ENCODE data around the gene TANGO6.
"Not testable (repeated sequence)": the region's sequence is repeated elsewhere in the genome, so short reads cannot be mapped to it uniquely, and the experiment has no call there.

TANGO6 gene

GRCh38 chr16:69123910-69124309 is 280.6 kb downstream of the TANGO6 start:
- peak; percentile 96 for FAIRE-seq

GRCh38 chr16:69124406-69124805 is 281.1 kb downstream of the TANGO6 start:
- FAIRE-seq = not testable (repeated sequence)

- FAIRE-seq = not testable (repeated sequence)
Measured at GRCh38 chr16:69124961-69125360, 281.6 kb downstream of the TANGO6 start.

GRCh38 chr16:69126221-69126620 is 282.9 kb downstream of the TANGO6 start:
- no peak for FAIRE-seq

GRCh38 chr16:69126801-69127200 is 283.5 kb downstream of the TANGO6 start:
- FAIRE-seq = not testable (repeated sequence)

- FAIRE-seq = no peak
Measured at GRCh38 chr16:69127966-69128510, 284.7 kb downstream of the TANGO6 start.

- FAIRE-seq = no peak
Measured at GRCh38 chr16:69130461-69130860, 287.1 kb downstream of the TANGO6 start.

- FAIRE-seq = no peak
Measured at GRCh38 chr16:69131167-69131838, 288.0 kb downstream of the TANGO6 start.

- no peak for FAIRE-seq
Measured at GRCh38 chr16:69131839-69132423, 288.6 kb downstream of the TANGO6 start.

- FAIRE-seq = no peak
Measured at GRCh38 chr16:69132424-69133252, 289.3 kb downstream of the TANGO6 start, which contains the start of the genes CHTF8 and UTP4. CHTF8 (minus strand) TSS chr16:69132588; CDS start chr16:69121458, 11,130 bp downstream. UTP4 (plus strand) TSS chr16:69132649; CDS start chr16:69133460, 811 bp downstream.

GRCh38 chr16:69133373-69133954 is 290.1 kb downstream of the TANGO6 start:
- FAIRE-seq = no peak
